LNCaP clone FGC (cell line): ENCODE data around the gene POLR2E.

ENCODE experiments used
- DNase-seq: peaks from one replicate; pipeline ENCODE4 v3.0.0-alpha.2; 2011; ENCODE audit warnings: low read depth
- H3K4me3 ChIP-seq: 2 replicates; pipeline ENCODE4 v1.5.1; 2011; ENCODE audit warnings: mild to moderate bottlenecking, low read depth, low read length, control low read depth
- CTCF ChIP-seq: IDR thresholded peaks from 2 replicates; pipeline ENCODE4 v1.5.1; 2012; ENCODE audit warnings: mild to moderate bottlenecking; ENCODE audit not compliant: control insufficient read depth, insufficient read depth; ENCODE audit errors: extremely low read depth

POLR2E gene

GRCh38 chr19:1085053-1085658 lies 10.0 kb downstream of the POLR2E start:
- no peak overlapping the region for H3K4me3 ChIP-seq
- no peak for DNase-seq
- TF ChIP-seq CTCF, result no peak

GRCh38 chr19:1084024-1084868 lies 10.9 kb downstream of the POLR2E start:
- no peak for TF ChIP-seq CTCF
- no peak for DNase-seq
- H3K4me3 ChIP-seq, result peak overlapping the region; percentile 82

DNA sequence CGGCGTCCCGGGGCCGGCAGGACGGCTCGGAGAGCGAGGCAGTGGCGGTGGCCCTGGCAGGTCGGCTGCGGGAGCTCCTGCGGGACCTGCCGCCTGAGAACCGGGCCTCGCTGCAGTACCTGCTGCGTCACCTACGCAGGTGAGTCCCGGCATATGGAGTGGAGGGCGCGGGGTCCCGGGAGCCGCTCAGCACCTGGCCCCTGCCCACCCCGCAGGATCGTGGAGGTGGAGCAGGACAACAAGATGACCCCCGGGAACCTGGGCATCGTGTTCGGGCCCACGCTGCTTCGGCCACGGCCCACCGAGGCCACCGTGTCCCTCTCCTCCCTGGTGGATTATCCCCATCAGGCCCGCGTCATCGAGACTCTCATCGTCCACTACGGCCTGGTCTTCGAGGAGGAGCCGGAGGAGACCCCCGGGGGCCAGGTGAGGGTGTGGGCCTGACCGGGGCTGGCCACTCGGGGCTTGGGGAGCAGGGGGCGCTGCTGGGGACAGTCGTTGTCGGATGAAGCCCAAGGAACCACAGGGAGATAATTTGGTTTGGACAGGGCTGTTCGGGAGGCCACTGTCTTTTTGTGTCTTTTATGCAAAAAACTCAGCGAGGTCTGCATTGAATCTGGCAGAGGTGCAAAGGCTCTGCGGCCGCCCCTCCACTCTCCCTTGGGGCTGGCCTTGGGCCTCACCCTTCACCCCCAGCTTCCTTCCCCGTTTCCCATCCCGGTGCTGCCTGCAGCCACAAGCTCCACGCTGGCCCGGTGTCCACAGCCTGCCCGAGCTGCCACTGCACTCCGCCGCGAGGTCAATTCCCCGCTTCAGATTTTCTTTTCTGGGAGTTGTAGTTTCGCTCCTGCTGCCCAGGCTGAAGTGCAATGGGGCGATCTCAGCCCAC lies 12.0 kb downstream of the POLR2E start:
- DNase-seq, result no peak
- peak overlapping the region; percentile 82 for H3K4me3 ChIP-seq
- TF ChIP-seq CTCF, result no peak

- H3K4me3 ChIP-seq, result peak overlapping the region; percentile 82
- DNase-seq, result peak; percentile 80
- TF ChIP-seq CTCF, result no peak
These were observed 12.8 kb downstream of the POLR2E start for GRCh38 chr19:1082165-1082927.

GRCh38 chr19:1081301-1082164 lies 13.6 kb downstream of the POLR2E start:
- peak overlapping the region; percentile 42 for H3K4me3 ChIP-seq
- TF ChIP-seq CTCF, result no peak
- no peak for DNase-seq
